SHP77 treated with DMSO at 0.1 percent for 48 hours (cell line): ENCODE results near the gene VSIG10L.

Experiments
- DNase-seq: peaks from one replicate; lab custom pipeline; 2025; lab: John Stamatoyannopoulos, UW

Gene VSIG10L

GRCh38 chr19:51341976-51342580, at the start of gene VSIG10L:
Gene VSIG10L (minus strand): TSS chr19:51342139. CDS start chr19:51342124, 15 bp downstream.
- DNase-seq = no peak

- no peak for DNase-seq
Measured at GRCh38 chr19:51391073-51391611, 49.2 kb upstream of the VSIG10L start.

- DNase-seq = no peak
Measured at GRCh38 chr19:51389143-51389542, 47.2 kb upstream of the VSIG10L start.

GRCh38 chr19:51387924-51388389, 46.0 kb upstream of the VSIG10L start, which contains the start of gene LIM2:
Gene LIM2 (minus strand): TSS chr19:51387974. CDS start chr19:51387443, 531 bp downstream.
- DNase-seq = no peak

GRCh38 chr19:51386882-51387520, 45.1 kb upstream of the VSIG10L start:
- DNase-seq = no peak

- no peak for DNase-seq
Measured at GRCh38 chr19:51382004-51382403, 40.1 kb upstream of the VSIG10L start.

- no peak for DNase-seq
Measured at GRCh38 chr19:51380379-51380778, 38.4 kb upstream of the VSIG10L start.

- DNase-seq = no peak
Measured at GRCh38 chr19:51377422-51377821, 35.5 kb upstream of the VSIG10L start.

- no peak for DNase-seq
Measured at GRCh38 chr19:51375504-51376221, 33.7 kb upstream of the VSIG10L start.

GRCh38 chr19:51372649-51373504, 30.9 kb upstream of the VSIG10L start, which contains the start of gene NKG7:
Gene NKG7 (minus strand): TSS chr19:51372654. CDS start chr19:51372535, 119 bp downstream.
- no peak for DNase-seq

- DNase-seq = no peak
Measured at GRCh38 chr19:51372021-51372648, 30.2 kb upstream of the VSIG10L start.

GRCh38 chr19:51371186-51371690, 29.3 kb upstream of the VSIG10L start:
- DNase-seq = no peak

- DNase-seq = no peak
Measured at GRCh38 chr19:51370230-51370629, 28.3 kb upstream of the VSIG10L start.

GRCh38 chr19:51368366-51369282, 26.7 kb upstream of the VSIG10L start, which contains the start of gene CLDND2:
Gene CLDND2 (minus strand): TSS chr19:51369003. CDS start chr19:51368577, 426 bp downstream.
- no peak for DNase-seq

GRCh38 chr19:51367565-51368365, 25.8 kb upstream of the VSIG10L start:
- peak; percentile 89 for DNase-seq

- DNase-seq = no peak
Measured at GRCh38 chr19:51367255-51367564, 25.3 kb upstream of the VSIG10L start.

- DNase-seq = peak; percentile 93
Measured at GRCh38 chr19:51366389-51367254, 24.7 kb upstream of the VSIG10L start.

GRCh38 chr19:51365965-51366388, 24.0 kb upstream of the VSIG10L start, which contains the start of gene ETFB:
Gene ETFB (minus strand): TSS chr19:51366388. CDS start chr19:51366326, 62 bp downstream.
- no peak for DNase-seq
